ENCODE results near the gene TNNI3K.

DNA sequence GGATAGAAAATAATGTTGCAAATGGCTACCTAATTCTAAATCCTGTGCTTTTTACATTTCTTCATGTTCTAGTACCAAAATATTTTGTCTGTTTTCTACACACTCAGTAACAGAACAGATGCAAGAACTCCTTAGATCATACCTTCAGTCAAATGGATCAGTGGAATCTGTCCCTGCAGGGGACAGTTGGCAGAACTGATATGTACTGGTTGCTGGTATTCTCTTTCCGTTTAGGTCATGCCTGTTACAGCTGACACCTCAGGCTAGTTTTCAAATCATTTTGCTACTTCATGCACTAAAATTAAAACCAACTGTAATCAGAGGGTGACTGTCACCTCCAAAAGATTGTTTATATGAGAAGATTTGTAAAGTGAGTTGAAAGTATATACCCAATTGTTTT is 109.2 kb downstream of the TNNI3K start:
- TF ChIP-seq, protein P1, sequence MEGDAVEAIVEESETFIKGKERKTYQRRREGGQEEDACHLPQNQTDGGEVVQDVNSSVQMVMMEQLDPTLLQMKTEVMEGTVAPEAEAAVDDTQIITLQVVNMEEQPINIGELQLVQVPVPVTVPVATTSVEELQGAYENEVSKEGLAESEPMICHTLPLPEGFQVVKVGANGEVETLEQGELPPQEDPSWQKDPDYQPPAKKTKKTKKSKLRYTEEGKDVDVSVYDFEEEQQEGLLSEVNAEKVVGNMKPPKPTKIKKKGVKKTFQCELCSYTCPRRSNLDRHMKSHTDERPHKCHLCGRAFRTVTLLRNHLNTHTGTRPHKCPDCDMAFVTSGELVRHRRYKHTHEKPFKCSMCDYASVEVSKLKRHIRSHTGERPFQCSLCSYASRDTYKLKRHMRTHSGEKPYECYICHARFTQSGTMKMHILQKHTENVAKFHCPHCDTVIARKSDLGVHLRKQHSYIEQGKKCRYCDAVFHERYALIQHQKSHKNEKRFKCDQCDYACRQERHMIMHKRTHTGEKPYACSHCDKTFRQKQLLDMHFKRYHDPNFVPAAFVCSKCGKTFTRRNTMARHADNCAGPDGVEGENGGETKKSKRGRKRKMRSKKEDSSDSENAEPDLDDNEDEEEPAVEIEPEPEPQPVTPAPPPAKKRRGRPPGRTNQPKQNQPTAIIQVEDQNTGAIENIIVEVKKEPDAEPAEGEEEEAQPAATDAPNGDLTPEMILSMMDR (IDR thresholded peaks at IDR 0.05) = no peak
- TF ChIP-seq POLR2AphosphoS5 (IDR thresholded peaks at IDR 0.05) = no peak
- TF ChIP-seq POLR2A (IDR thresholded peaks at IDR 0.05; ENCODE audit: low read depth) = no peak
- TF ChIP-seq EP300 (IDR thresholded peaks at IDR 0.05) = no peak

Data from esophagus muscularis mucosa (tissue), 4 donors.